Measurements from ENCODE around the gene CDIPT.
A peak's percentile ranks its signal among the peaks of the same experiment; 100 is the strongest.

CDIPT gene

GRCh38 chr16:29901607-29901945 is 38.5 kb upstream of the CDIPT start:
- Histone ChIP-seq H3K9ac (ENCODE audit: low read depth, low read length, poor library complexity) (no peak overlapping the region), H2AK5ac (ENCODE audit: low read depth, low read length) (no peak overlapping the region), H4K91ac (ENCODE audit: low read depth, low read length, poor library complexity) (no peak overlapping the region), H3K18ac (ENCODE audit: low read length) (no peak overlapping the region), H2BK12ac (ENCODE audit: low read length) (no peak overlapping the region), H3K4me1 (ENCODE audit: control insufficient read depth in 2 of 2, insufficient read depth in 1 of 2, low read depth in 1 of 2, low read length in 2 of 2) (peaks cover 15 to 18% of the 10 kb centered on the region in 2 donors), H3K23ac (ENCODE audit: low read depth, low read length, poor library complexity) (no peak overlapping the region), H3K4me3 (ENCODE audit: low read length in 2 of 2) (no peak overlapping the region), H2AFZ (ENCODE audit: low read length) (peak overlapping the region; percentile 96), H3K36me3 (replicated peaks in 1 of 2; ENCODE audit: control insufficient read depth in 2 of 2, insufficient read depth in 2 of 2, low read length in 2 of 2) (no peaks in the 10 kb centered on the region), H3K27ac (replicated peaks; ENCODE audit: low read length) (no peak overlapping the region), H4K8ac (ENCODE audit: low read depth, low read length) (no peak overlapping the region), H2BK5ac (ENCODE audit: low read length) (no peak overlapping the region), H3K4ac (ENCODE audit: low read length) (no peak overlapping the region), H2BK15ac (ENCODE audit: low read length) (no peak overlapping the region), H3K79me1 (ENCODE audit: low read depth, low read length) (no peaks in the 10 kb centered on the region), H3K4me2 (ENCODE audit: insufficient read depth, low read length, poor library complexity, severe bottlenecking) (no peak overlapping the region), H2BK120ac (ENCODE audit: low read depth, low read length) (no peak overlapping the region), H3K27me3 (ENCODE audit: control insufficient read depth in 3 of 3, insufficient read depth in 3 of 3, low read depth in 1 of 3, low read length in 3 of 3) (peaks cover 0 to 23% (median 4%) of the 10 kb centered on the region in 3 experiments), H3K9me3 (replicated peaks in 1 of 2; ENCODE audit: control insufficient read depth in 2 of 2, insufficient read depth in 1 of 2, low read depth in 1 of 2, low read length in 2 of 2) (no peaks in the 10 kb centered on the region), H3K14ac (ENCODE audit: low read length) (no peak overlapping the region)
- no peak for DNase-seq (ENCODE audit: low spot score)
- WGBS, 2 donors (ENCODE audit: extremely low coverage in 2 of 2, insufficient read length in 2 of 2, insufficient replicate concordance in 1 of 2): no CpG with 5 or more reads among the region's 19 CpGs

- no peak overlapping the region for H2BK5ac ChIP-seq (ENCODE audit: low read length)
- H3K4ac ChIP-seq (ENCODE audit: low read length): no peak overlapping the region
- H2AFZ ChIP-seq (ENCODE audit: low read length): peak overlapping the region; percentile 96
- H4K91ac ChIP-seq (ENCODE audit: low read depth, low read length, poor library complexity): no peak overlapping the region
- H3K14ac ChIP-seq (ENCODE audit: low read length): no peak overlapping the region
- H3K9ac ChIP-seq (ENCODE audit: low read depth, low read length, poor library complexity): peak overlapping the region; percentile 60
- no peak overlapping the region for H4K8ac ChIP-seq (ENCODE audit: low read depth, low read length)
- no peak overlapping the region for H2BK12ac ChIP-seq (ENCODE audit: low read length)
- peak overlapping the region; percentile 89 for H3K4me2 ChIP-seq (ENCODE audit: insufficient read depth, low read length, poor library complexity, severe bottlenecking)
- WGBS, 2 donors (ENCODE audit: extremely low coverage in 2 of 2, insufficient read length in 2 of 2, insufficient replicate concordance in 1 of 2): no CpG with 5 or more reads among the region's 31 CpGs
- no peak overlapping the region for H2BK15ac ChIP-seq (ENCODE audit: low read length)
- H3K27ac ChIP-seq (replicated peaks; ENCODE audit: low read length): no peak overlapping the region
- H3K23ac ChIP-seq (ENCODE audit: low read depth, low read length, poor library complexity): no peak overlapping the region
- DNase-seq (ENCODE audit: low spot score): no peak
- no peaks in the 10 kb centered on the region for H3K36me3 ChIP-seq (replicated peaks in 1 of 2; ENCODE audit: control insufficient read depth in 2 of 2, insufficient read depth in 2 of 2, low read length in 2 of 2)
- H3K79me1 ChIP-seq (ENCODE audit: low read depth, low read length): no peaks in the 10 kb centered on the region
- H2BK120ac ChIP-seq (ENCODE audit: low read depth, low read length): no peak overlapping the region
- H2AK5ac ChIP-seq (ENCODE audit: low read depth, low read length): no peak overlapping the region
- H3K27me3 ChIP-seq (ENCODE audit: control insufficient read depth in 3 of 3, insufficient read depth in 3 of 3, low read depth in 1 of 3, low read length in 3 of 3): peaks cover 0 to 23% (median 4%) of the 10 kb centered on the region in 3 experiments
- H3K4me3 ChIP-seq (ENCODE audit: low read length in 2 of 2): peak overlapping the region in 1 of 2 donors; percentile 59
- peaks cover 15 to 18% of the 10 kb centered on the region in 2 donors for H3K4me1 ChIP-seq (ENCODE audit: control insufficient read depth in 2 of 2, insufficient read depth in 1 of 2, low read depth in 1 of 2, low read length in 2 of 2)
- no peak overlapping the region for H3K18ac ChIP-seq (ENCODE audit: low read length)
- H3K9me3 ChIP-seq (replicated peaks in 1 of 2; ENCODE audit: control insufficient read depth in 2 of 2, insufficient read depth in 1 of 2, low read depth in 1 of 2, low read length in 2 of 2): no peaks in the 10 kb centered on the region
These were observed 38.0 kb upstream of the CDIPT start for GRCh38 chr16:29900888-29901606.

- no CpG with 5 or more reads among the region's 67 CpGs for WGBS, 2 donors (ENCODE audit: extremely low coverage in 2 of 2, insufficient read length in 2 of 2, insufficient replicate concordance in 1 of 2)
- Histone ChIP-seq H3K79me1 (ENCODE audit: low read depth, low read length) (no peaks in the 10 kb centered on the region), H3K36me3 (replicated peaks in 1 of 2; ENCODE audit: control insufficient read depth in 2 of 2, insufficient read depth in 2 of 2, low read length in 2 of 2) (no peaks in the 10 kb centered on the region), H2BK12ac (ENCODE audit: low read length) (no peak within 1 kb of the TSS), H3K9ac (ENCODE audit: low read depth, low read length, poor library complexity) (peak within 1 kb of the TSS; percentile 60), H3K27me3 (ENCODE audit: control insufficient read depth in 3 of 3, insufficient read depth in 3 of 3, low read depth in 1 of 3, low read length in 3 of 3) (peaks cover 0 to 23% (median 4%) of the 10 kb centered on the region in 3 experiments), H3K14ac (ENCODE audit: low read length) (no peak within 1 kb of the TSS), H3K4ac (ENCODE audit: low read length) (no peak within 1 kb of the TSS), H2AFZ (ENCODE audit: low read length) (peak within 1 kb of the TSS; percentile 96), H4K91ac (ENCODE audit: low read depth, low read length, poor library complexity) (no peak within 1 kb of the TSS), H3K23ac (ENCODE audit: low read depth, low read length, poor library complexity) (peak within 1 kb of the TSS; percentile 91), H2BK5ac (ENCODE audit: low read length) (no peak within 1 kb of the TSS), H4K8ac (ENCODE audit: low read depth, low read length) (no peak within 1 kb of the TSS), H3K4me3 (ENCODE audit: low read length in 2 of 2) (peak within 1 kb of the TSS; percentile 59 to 84), H3K27ac (replicated peaks; ENCODE audit: low read length) (no peak within 1 kb of the TSS), H3K4me2 (ENCODE audit: insufficient read depth, low read length, poor library complexity, severe bottlenecking) (peak within 1 kb of the TSS; percentile 89), H3K9me3 (replicated peaks in 1 of 2; ENCODE audit: control insufficient read depth in 2 of 2, insufficient read depth in 1 of 2, low read depth in 1 of 2, low read length in 2 of 2) (no peaks in the 10 kb centered on the region), H3K4me1 (ENCODE audit: control insufficient read depth in 2 of 2, insufficient read depth in 1 of 2, low read depth in 1 of 2, low read length in 2 of 2) (peaks cover 15 to 18% of the 10 kb centered on the region in 2 donors), H3K18ac (ENCODE audit: low read length) (no peak within 1 kb of the TSS), H2BK120ac (ENCODE audit: low read depth, low read length) (no peak within 1 kb of the TSS), H2AK5ac (ENCODE audit: low read depth, low read length) (no peak within 1 kb of the TSS), H2BK15ac (ENCODE audit: low read length) (no peak within 1 kb of the TSS)
- peak; percentile 61 for DNase-seq (ENCODE audit: low spot score)
These were observed 37.3 kb upstream of the CDIPT start, which contains the start of gene ASPHD1 for GRCh38 chr16:29900102-29900887. Gene ASPHD1, plus strand, starts transcription at chr16:29900488. Its CDS starts 484 bp downstream, at chr16:29900972.

- Histone ChIP-seq H3K27me3 (ENCODE audit: control insufficient read depth in 3 of 3, insufficient read depth in 3 of 3, low read depth in 1 of 3, low read length in 3 of 3) (peaks cover 0 to 23% (median 4%) of the 10 kb centered on the region in 3 experiments), H2BK5ac (ENCODE audit: low read length) (peak within 1 kb of the TSS; percentile 53), H2BK12ac (ENCODE audit: low read length) (no peak within 1 kb of the TSS), H2BK15ac (ENCODE audit: low read length) (no peak within 1 kb of the TSS), H3K9me3 (replicated peaks in 1 of 2; ENCODE audit: control insufficient read depth in 2 of 2, insufficient read depth in 1 of 2, low read depth in 1 of 2, low read length in 2 of 2) (no peaks in the 10 kb centered on the region), H3K4me1 (ENCODE audit: control insufficient read depth in 2 of 2, insufficient read depth in 1 of 2, low read depth in 1 of 2, low read length in 2 of 2) (peaks cover 15 to 18% of the 10 kb centered on the region in 2 donors), H3K79me1 (ENCODE audit: low read depth, low read length) (no peaks in the 10 kb centered on the region), H3K4me3 (ENCODE audit: low read length in 2 of 2) (peak within 1 kb of the TSS; percentile 59 to 84), H4K91ac (ENCODE audit: low read depth, low read length, poor library complexity) (no peak within 1 kb of the TSS), H3K27ac (replicated peaks; ENCODE audit: low read length) (no peak within 1 kb of the TSS), H3K23ac (ENCODE audit: low read depth, low read length, poor library complexity) (peak within 1 kb of the TSS; percentile 91), H4K8ac (ENCODE audit: low read depth, low read length) (no peak within 1 kb of the TSS), H3K14ac (ENCODE audit: low read length) (no peak within 1 kb of the TSS), H3K4me2 (ENCODE audit: insufficient read depth, low read length, poor library complexity, severe bottlenecking) (peak within 1 kb of the TSS; percentile 89), H2AK5ac (ENCODE audit: low read depth, low read length) (no peak within 1 kb of the TSS), H3K9ac (ENCODE audit: low read depth, low read length, poor library complexity) (peak within 1 kb of the TSS; percentile 60), H3K4ac (ENCODE audit: low read length) (no peak within 1 kb of the TSS), H2AFZ (ENCODE audit: low read length) (peak within 1 kb of the TSS; percentile 96), H3K18ac (ENCODE audit: low read length) (no peak within 1 kb of the TSS), H2BK120ac (ENCODE audit: low read depth, low read length) (no peak within 1 kb of the TSS), H3K36me3 (replicated peaks in 1 of 2; ENCODE audit: control insufficient read depth in 2 of 2, insufficient read depth in 2 of 2, low read length in 2 of 2) (no peaks in the 10 kb centered on the region)
- WGBS, 2 donors (ENCODE audit: extremely low coverage in 2 of 2, insufficient read length in 2 of 2, insufficient replicate concordance in 1 of 2): no CpG with 5 or more reads among the region's 29 CpGs
- DNase-seq (ENCODE audit: low spot score): peak; percentile 84
These were observed 36.6 kb upstream of the CDIPT start, which contains the start of gene SEZ6L2 for GRCh38 chr16:29899516-29900101. Gene SEZ6L2, minus strand, starts transcription at chr16:29899550. Its CDS starts 531 bp downstream, at chr16:29899019.

All from neuronal stem cell (in vitro differentiated cells).